SU-DHL-6 (cell line): ENCODE results near the gene PLXND1.

ENCODE experiments used
- H2AFZ ChIP-seq: fragments of 200-600 bp; sonication (generic); 2 replicates; pipeline ENCODE4 v1.6.1; 2014; ENCODE audit warnings: low read depth, mild to moderate bottlenecking, moderate library complexity, mixed read lengths, antibody characterized with exemption, low read length; ENCODE audit not compliant: severe bottlenecking
- H3F3A ChIP-seq: fragments of 200-600 bp; shearing (Covaris generic); 2 replicates; pipeline ENCODE4 v1.6.0; 2016; ENCODE audit warnings: antibody characterized with exemption, mild to moderate bottlenecking; ENCODE audit not compliant: insufficient read depth
- H3K27ac ChIP-seq: fragments of 200-600 bp; sonication (generic); 2 replicates; pipeline ENCODE4 v1.5.1; 2016; ENCODE audit warnings: low read depth, mild to moderate bottlenecking, low read length, moderate library complexity, mixed read lengths
- H3K27me3 ChIP-seq: fragments of 200-600 bp; sonication (generic), shearing (Covaris generic); 2 replicates; pipeline ENCODE4 v1.6.0; 2014; ENCODE audit warnings: mild to moderate bottlenecking, low read length
- H3K36me3 ChIP-seq: fragments of 200-600 bp; sonication (generic); 2 replicates; pipeline ENCODE4 v1.6.1; 2014; ENCODE audit warnings: mild to moderate bottlenecking, low read length, mixed read lengths
- H3K4me2 ChIP-seq: fragments of 300-600, 200-600 bp; shearing (Covaris generic), sonication (generic); 2 replicates; pipeline ENCODE4 v1.6.0; 2014; ENCODE audit warnings: low read length, low read depth, mild to moderate bottlenecking; ENCODE audit not compliant: poor library complexity, severe bottlenecking
- H3K4me3 ChIP-seq: fragments of 200-600 bp; sonication (generic); 2 replicates; pipeline ENCODE4 v1.5.1; 2014; ENCODE audit warnings: antibody characterized with exemption, low read length, mild to moderate bottlenecking, mixed read lengths; ENCODE audit not compliant: insufficient read depth, poor library complexity, severe bottlenecking
- H3K79me2 ChIP-seq: fragments of 200-600 bp; sonication (generic); 2 replicates; pipeline ENCODE4 v1.6.1; 2014; ENCODE audit warnings: mild to moderate bottlenecking, low read length, moderate library complexity; ENCODE audit not compliant: insufficient read depth
- H3K9ac ChIP-seq: fragments of 200-600 bp; sonication (generic); 2 replicates; pipeline ENCODE4 v1.7.0; 2014; ENCODE audit warnings: mild to moderate bottlenecking, low read length
- H3K9me2 ChIP-seq: fragments of 200-600 bp; sonication (generic); replicated peaks from 2 replicates; pipeline ENCODE4 v1.6.1; 2014; ENCODE audit warnings: low read length; ENCODE audit not compliant: insufficient read depth
- H3K9me3 ChIP-seq: fragments of 200-600 bp; sonication (generic); 2 replicates; pipeline ENCODE4 v1.6.1; 2014; ENCODE audit warnings: low read length, mixed read lengths; ENCODE audit not compliant: insufficient read depth
- H4K20me1 ChIP-seq: fragments of 200-600 bp; sonication (generic); 2 replicates; pipeline ENCODE4 v1.6.1; 2014; ENCODE audit warnings: low read depth, mild to moderate bottlenecking, antibody characterized with exemption, low read length, moderate library complexity, mixed read lengths
- CTCF ChIP-seq: fragments of 200-600 bp; sonication (generic); IDR thresholded peaks from one replicate; pipeline ENCODE4 v1.5.1; 2017; ENCODE audit warnings: antibody characterized with exemption, mild to moderate bottlenecking, low read length, moderate library complexity; ENCODE audit not compliant: insufficient read depth, poor library complexity, severe bottlenecking
- EZH2phosphoT487 ChIP-seq: fragments of 200-600 bp; sonication (generic), shearing (Covaris generic); conservative IDR thresholded peaks from 2 replicates; pipeline ENCODE4 v1.6.1; 2018; ENCODE audit warnings: mild to moderate bottlenecking, antibody characterized with exemption, low read length, moderate library complexity, mixed read lengths

PLXND1 gene

DNA sequence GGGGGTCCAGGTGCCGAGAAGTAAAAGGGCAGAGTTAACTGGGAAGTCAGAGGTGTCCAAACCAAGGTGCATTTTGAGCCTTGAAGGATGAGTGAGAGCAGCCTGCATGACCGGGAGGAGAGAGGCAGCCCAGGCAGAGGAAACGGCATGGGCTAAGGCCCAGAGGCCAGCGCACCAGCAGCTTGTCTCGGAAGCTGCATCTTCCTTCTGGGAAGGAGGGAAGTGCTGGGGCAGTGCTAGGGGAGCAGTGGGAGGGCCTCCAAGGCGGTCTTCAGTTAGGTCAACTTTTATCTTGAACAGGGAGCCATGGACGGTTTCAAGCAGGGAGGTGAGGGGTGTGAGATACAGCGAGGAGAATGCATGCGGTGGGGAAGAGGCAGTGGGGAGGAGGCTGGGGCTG, 62.5 kb downstream of the PLXND1 start:
- H3K9me2 ChIP-seq, result no peaks in the 10 kb centered on the region
- no peaks in the 10 kb centered on the region for H3K27me3 ChIP-seq
- no peak overlapping the region for H2AFZ ChIP-seq
- H4K20me1 ChIP-seq, result no peaks in the 10 kb centered on the region
- no peak overlapping the region for H3K9ac ChIP-seq
- H3K9me3 ChIP-seq, result no peaks in the 10 kb centered on the region
- no peaks in the 10 kb centered on the region for H3K79me2 ChIP-seq
- H3K27ac ChIP-seq, result no peak overlapping the region
- H3K4me2 ChIP-seq, result no peak overlapping the region
- no peak overlapping the region for H3K4me3 ChIP-seq
- H3F3A ChIP-seq, result no peaks in the 10 kb centered on the region
- no peaks in the 10 kb centered on the region for H3K36me3 ChIP-seq
- TF ChIP-seq CTCF, result no peak
- no peak for TF ChIP-seq EZH2phosphoT487

- Histone ChIP-seq H3K36me3 (no peaks in the 10 kb centered on the region), H4K20me1 (no peaks in the 10 kb centered on the region), H3K4me3 (no peak within 1 kb of the TSS), H3K4me2 (no peak within 1 kb of the TSS), H3K9me3 (no peaks in the 10 kb centered on the region), H3K79me2 (no peaks in the 10 kb centered on the region), H3K9me2 (no peaks in the 10 kb centered on the region), H3F3A (no peaks in the 10 kb centered on the region), H3K9ac (no peak within 1 kb of the TSS), H3K27ac (no peak within 1 kb of the TSS), H3K27me3 (no peaks in the 10 kb centered on the region), H2AFZ (no peak within 1 kb of the TSS)
- no peak for TF ChIP-seq CTCF
- TF ChIP-seq EZH2phosphoT487, result no peak
These were observed 63.2 kb downstream of the PLXND1 start, which contains the start of gene H1-8 for GRCh38 chr3:129543156-129543790. TSS of gene H1-8 (plus strand) at chr3:129543175. CDS start at chr3:129543219, 44 bp downstream.

DNA sequence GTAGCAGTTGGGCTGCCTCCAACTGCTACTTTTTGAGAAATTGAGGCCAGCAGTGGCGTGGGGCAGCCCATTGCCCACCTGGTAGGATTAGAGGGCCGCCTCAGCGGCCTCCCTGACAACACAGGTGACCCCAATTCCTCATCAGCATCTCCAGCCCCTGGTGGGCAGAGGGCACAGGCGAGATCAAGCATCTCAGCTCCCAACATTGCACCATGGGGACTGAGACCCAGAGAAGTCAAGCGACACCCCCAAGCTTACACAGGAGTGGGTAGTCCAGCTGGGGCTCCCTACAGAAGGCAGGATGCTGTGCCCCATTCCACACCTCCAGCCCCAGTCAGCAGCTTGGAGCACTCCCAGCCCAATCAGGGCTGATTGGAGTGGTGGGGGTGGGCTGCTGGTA, 63.7 kb downstream of the PLXND1 start:
- Histone ChIP-seq H3K9me2 (no peaks in the 10 kb centered on the region), H3K27me3 (no peaks in the 10 kb centered on the region), H3K4me2 (no peak overlapping the region), H3F3A (no peaks in the 10 kb centered on the region), H3K9ac (no peak overlapping the region), H3K27ac (no peak overlapping the region), H4K20me1 (no peaks in the 10 kb centered on the region), H3K9me3 (no peaks in the 10 kb centered on the region), H3K36me3 (no peaks in the 10 kb centered on the region), H3K79me2 (no peaks in the 10 kb centered on the region), H3K4me3 (no peak overlapping the region), H2AFZ (no peak overlapping the region)
- TF ChIP-seq CTCF, result no peak
- no peak for TF ChIP-seq EZH2phosphoT487
